Transverse colon (tissue), 4 donors: ENCODE data around the gene CXCL9.

Experiments
- EP300 ChIP-seq: sonication (generic); formaldehyde crosslinking; IDR thresholded peaks from one replicate; pipeline ENCODE4 v1.6.1; 2017; ENCODE audit warnings: antibody characterized with exemption, low read depth
- POLR2A ChIP-seq: fragments of 450-650 bp; IDR thresholded peaks from one replicate; pipeline ENCODE4 v1.6.1; 2016; ENCODE audit warnings: antibody characterized with exemption, mild to moderate bottlenecking, moderate library complexity
- POLR2AphosphoS5 ChIP-seq, 3 donors: sonication (generic); formaldehyde crosslinking; IDR thresholded peaks; one replicate each; pipeline ENCODE4 v1.6.1; 2016; ENCODE audit warnings: antibody characterized with exemption in 3 of 3
- TF ChIP-seq, protein P1 (sequence below), 5 experiments: fragments of 200-600 bp in 3 of 5; fragments of 450-650 bp in 2 of 5; sonication (generic) in 3 of 5; IDR thresholded peaks; 1 replicate in 2 of 5; 2 replicates in 3 of 5; pipeline ENCODE4 v1.5.1; 2016 to 2017; ENCODE audit warnings: antibody characterized with exemption in 5 of 5, inconsistent platforms in 3 of 5, mild to moderate bottlenecking in 2 of 5, moderate library complexity in 1 of 5

DNA sequence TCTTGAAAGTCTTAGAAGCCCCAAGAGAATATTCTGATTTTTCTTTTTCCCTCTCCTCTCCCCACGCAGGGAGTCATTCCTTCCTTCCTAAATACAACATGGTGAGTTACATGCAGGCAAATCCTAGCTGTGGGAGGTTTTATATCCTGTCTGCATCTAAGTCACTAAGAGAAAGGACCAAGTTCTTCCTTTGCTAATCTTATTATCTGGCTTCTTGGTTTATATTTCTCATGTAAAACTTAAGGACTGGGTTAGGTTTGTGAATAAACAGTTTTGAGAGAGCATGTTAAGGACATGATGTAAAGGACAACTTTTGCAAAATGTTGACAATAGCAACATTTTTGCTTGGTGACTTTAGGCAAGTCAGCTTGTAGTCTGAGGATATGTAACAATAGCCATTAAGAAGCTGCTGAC, 5.1 kb upstream of the CXCL9 start:
- TF ChIP-seq POLR2A = no peak
- TF ChIP-seq, protein P1, sequence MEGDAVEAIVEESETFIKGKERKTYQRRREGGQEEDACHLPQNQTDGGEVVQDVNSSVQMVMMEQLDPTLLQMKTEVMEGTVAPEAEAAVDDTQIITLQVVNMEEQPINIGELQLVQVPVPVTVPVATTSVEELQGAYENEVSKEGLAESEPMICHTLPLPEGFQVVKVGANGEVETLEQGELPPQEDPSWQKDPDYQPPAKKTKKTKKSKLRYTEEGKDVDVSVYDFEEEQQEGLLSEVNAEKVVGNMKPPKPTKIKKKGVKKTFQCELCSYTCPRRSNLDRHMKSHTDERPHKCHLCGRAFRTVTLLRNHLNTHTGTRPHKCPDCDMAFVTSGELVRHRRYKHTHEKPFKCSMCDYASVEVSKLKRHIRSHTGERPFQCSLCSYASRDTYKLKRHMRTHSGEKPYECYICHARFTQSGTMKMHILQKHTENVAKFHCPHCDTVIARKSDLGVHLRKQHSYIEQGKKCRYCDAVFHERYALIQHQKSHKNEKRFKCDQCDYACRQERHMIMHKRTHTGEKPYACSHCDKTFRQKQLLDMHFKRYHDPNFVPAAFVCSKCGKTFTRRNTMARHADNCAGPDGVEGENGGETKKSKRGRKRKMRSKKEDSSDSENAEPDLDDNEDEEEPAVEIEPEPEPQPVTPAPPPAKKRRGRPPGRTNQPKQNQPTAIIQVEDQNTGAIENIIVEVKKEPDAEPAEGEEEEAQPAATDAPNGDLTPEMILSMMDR (IDR thresholded peaks at IDR 0.05) = no peak
- no peak for TF ChIP-seq EP300
- no peak for TF ChIP-seq POLR2AphosphoS5 (IDR thresholded peaks at IDR 0.05)
